ENCODE measurements around the gene BLMH. TPM values are rescaled to one million over a fixed set of nuclear protein-coding genes. Genes with fewer than 3 reads are reported as not detected.

The BLMH gene
- total and polyA plus RNA-seq, 4 donors: 4.2 to 17.5 (median 12.9) TPM

DNA sequence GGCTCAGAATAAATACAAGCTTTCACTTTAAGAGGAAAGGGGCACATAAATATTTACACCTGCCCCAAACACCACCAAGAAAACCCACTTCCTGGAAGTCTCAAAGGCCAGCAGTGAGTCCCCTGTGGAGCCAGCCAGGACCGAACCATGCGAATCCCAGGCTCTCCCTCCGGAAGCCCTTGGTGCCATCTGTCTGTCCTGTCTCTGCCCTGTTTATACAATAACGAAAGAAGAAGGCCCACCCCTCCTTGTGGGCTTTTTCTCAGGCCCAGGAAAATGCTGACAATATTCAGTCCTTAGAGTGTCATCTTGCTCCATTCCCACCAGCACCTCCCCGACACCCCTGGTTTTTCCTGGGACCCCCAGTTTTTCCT lies 52.7 kb downstream of the BLMH start:
- no peak for DNase-seq (ENCODE audit: low spot score)
- Histone ChIP-seq H3K36me3 (ENCODE audit: control insufficient read depth in 4 of 4, insufficient read depth in 3 of 4, low read depth in 1 of 4, low read length in 3 of 4) (no peaks in the 10 kb centered on the region), H3K4me3 (ENCODE audit: low read depth in 1 of 3, low read length in 3 of 3) (no peak overlapping the region), H3K9ac (ENCODE audit: low read depth in 1 of 2, low read length in 2 of 2) (no peak overlapping the region), H3K27me3 (ENCODE audit: control insufficient read depth in 4 of 4, insufficient read depth in 4 of 4, low read length in 3 of 4) (no peaks in the 10 kb centered on the region), H3K4me1 (ENCODE audit: control insufficient read depth in 4 of 4, insufficient read depth in 4 of 4, low read length in 3 of 4) (peaks cover 11 to 26% (median 23%) of the 10 kb centered on the region in 4 donors), H3K27ac (ENCODE audit: low read depth in 1 of 2, low read length in 2 of 2) (no peak overlapping the region), H3K9me3 (ENCODE audit: control insufficient read depth in 4 of 4, low read length in 3 of 4) (no peaks in the 10 kb centered on the region)
- WGBS: 84% methylated on average over 5 of the region's 5 CpGs
- TF ChIP-seq JUND (IDR thresholded peaks at IDR 0.05): no peak
- TF ChIP-seq, protein P1, sequence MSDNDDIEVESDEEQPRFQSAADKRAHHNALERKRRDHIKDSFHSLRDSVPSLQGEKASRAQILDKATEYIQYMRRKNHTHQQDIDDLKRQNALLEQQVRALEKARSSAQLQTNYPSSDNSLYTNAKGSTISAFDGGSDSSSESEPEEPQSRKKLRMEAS (IDR thresholded peaks at IDR 0.05): no peak
- no peak for TF ChIP-seq HNF4G (IDR thresholded peaks at IDR 0.05)
- TF ChIP-seq NR2F2 (IDR thresholded peaks at IDR 0.05): no peak
- no peak for TF ChIP-seq GABPA (IDR thresholded peaks at IDR 0.05 in 1 of 2, conservative IDR thresholded peaks at IDR 0.05 in 1 of 2)
- TF ChIP-seq, protein P2, sequence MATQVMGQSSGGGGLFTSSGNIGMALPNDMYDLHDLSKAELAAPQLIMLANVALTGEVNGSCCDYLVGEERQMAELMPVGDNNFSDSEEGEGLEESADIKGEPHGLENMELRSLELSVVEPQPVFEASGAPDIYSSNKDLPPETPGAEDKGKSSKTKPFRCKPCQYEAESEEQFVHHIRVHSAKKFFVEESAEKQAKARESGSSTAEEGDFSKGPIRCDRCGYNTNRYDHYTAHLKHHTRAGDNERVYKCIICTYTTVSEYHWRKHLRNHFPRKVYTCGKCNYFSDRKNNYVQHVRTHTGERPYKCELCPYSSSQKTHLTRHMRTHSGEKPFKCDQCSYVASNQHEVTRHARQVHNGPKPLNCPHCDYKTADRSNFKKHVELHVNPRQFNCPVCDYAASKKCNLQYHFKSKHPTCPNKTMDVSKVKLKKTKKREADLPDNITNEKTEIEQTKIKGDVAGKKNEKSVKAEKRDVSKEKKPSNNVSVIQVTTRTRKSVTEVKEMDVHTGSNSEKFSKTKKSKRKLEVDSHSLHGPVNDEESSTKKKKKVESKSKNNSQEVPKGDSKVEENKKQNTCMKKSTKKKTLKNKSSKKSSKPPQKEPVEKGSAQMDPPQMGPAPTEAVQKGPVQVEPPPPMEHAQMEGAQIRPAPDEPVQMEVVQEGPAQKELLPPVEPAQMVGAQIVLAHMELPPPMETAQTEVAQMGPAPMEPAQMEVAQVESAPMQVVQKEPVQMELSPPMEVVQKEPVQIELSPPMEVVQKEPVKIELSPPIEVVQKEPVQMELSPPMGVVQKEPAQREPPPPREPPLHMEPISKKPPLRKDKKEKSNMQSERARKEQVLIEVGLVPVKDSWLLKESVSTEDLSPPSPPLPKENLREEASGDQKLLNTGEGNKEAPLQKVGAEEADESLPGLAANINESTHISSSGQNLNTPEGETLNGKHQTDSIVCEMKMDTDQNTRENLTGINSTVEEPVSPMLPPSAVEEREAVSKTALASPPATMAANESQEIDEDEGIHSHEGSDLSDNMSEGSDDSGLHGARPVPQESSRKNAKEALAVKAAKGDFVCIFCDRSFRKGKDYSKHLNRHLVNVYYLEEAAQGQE (IDR thresholded peaks at IDR 0.05): no peak
- TF ChIP-seq EGR1 (IDR thresholded peaks at IDR 0.05; ENCODE audit: low read depth in 2 of 2): no peak

DNA sequence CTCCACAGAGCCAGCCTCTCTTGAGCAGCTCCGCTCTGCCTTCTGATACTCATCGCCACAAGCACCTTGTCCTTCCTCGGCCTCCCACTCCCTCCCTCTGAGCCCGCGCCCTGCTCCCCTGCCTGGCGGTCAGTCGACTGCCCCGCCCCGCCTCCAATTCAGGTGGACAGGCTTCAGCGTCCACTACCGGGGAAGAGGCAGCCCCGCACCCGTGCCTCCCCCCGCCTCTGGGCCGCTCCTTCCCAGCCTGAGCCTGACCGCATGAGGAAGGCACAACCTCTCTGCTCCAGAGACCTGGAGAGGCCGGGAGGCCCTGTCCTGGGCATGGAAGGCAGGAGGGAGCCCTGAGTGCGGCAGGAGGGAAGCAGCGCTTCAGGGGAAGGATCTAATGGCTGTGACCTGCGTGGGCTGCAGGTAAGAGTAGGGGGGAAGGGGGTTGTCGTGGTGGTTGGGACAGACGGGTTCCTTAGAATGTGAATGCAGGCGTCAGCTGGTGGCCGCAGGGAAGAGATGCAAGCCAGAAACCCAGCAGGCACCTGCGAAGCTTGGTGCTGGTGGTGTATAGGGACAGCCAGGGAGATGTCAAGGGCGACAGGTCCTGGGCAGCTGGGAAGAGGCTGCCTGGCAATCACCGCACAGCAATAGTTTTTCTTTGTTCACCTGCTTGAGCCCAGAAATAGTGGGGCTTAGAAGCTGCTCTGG lies 53.2 kb downstream of the BLMH start:
- Histone ChIP-seq H3K27ac (ENCODE audit: low read depth in 1 of 2, low read length in 2 of 2) (no peak overlapping the region), H3K27me3 (ENCODE audit: control insufficient read depth in 4 of 4, insufficient read depth in 4 of 4, low read length in 3 of 4) (no peaks in the 10 kb centered on the region), H3K9me3 (ENCODE audit: control insufficient read depth in 4 of 4, low read length in 3 of 4) (no peaks in the 10 kb centered on the region), H3K36me3 (ENCODE audit: control insufficient read depth in 4 of 4, insufficient read depth in 3 of 4, low read depth in 1 of 4, low read length in 3 of 4) (no peaks in the 10 kb centered on the region), H3K9ac (ENCODE audit: low read depth in 1 of 2, low read length in 2 of 2) (no peak overlapping the region), H3K4me3 (ENCODE audit: low read depth in 1 of 3, low read length in 3 of 3) (no peak overlapping the region), H3K4me1 (ENCODE audit: control insufficient read depth in 4 of 4, insufficient read depth in 4 of 4, low read length in 3 of 4) (peaks cover 11 to 23% (median 21%) of the 10 kb centered on the region in 4 donors)
- 64% methylated on average over 27 of the region's 27 CpGs for WGBS
- TF ChIP-seq RXRA (IDR thresholded peaks at IDR 0.05) (no peak), TAF1 (conservative IDR thresholded peaks at IDR 0.05) (no peak), SP1 (IDR thresholded peaks at IDR 0.05) (no peak)
- TF ChIP-seq, protein P3, sequence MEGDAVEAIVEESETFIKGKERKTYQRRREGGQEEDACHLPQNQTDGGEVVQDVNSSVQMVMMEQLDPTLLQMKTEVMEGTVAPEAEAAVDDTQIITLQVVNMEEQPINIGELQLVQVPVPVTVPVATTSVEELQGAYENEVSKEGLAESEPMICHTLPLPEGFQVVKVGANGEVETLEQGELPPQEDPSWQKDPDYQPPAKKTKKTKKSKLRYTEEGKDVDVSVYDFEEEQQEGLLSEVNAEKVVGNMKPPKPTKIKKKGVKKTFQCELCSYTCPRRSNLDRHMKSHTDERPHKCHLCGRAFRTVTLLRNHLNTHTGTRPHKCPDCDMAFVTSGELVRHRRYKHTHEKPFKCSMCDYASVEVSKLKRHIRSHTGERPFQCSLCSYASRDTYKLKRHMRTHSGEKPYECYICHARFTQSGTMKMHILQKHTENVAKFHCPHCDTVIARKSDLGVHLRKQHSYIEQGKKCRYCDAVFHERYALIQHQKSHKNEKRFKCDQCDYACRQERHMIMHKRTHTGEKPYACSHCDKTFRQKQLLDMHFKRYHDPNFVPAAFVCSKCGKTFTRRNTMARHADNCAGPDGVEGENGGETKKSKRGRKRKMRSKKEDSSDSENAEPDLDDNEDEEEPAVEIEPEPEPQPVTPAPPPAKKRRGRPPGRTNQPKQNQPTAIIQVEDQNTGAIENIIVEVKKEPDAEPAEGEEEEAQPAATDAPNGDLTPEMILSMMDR (IDR thresholded peaks at IDR 0.05; ENCODE audit: low read depth, low read length, missing input control): no peak
- TF ChIP-seq, protein P4, sequence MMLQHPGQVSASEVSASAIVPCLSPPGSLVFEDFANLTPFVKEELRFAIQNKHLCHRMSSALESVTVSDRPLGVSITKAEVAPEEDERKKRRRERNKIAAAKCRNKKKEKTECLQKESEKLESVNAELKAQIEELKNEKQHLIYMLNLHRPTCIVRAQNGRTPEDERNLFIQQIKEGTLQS (IDR thresholded peaks at IDR 0.05): no peak
- no peak for DNase-seq (ENCODE audit: low spot score)

GRCh38 chr17:30238003-30238344 lies 53.8 kb downstream of the BLMH start:
- WGBS: 48% methylated on average over 7 of the region's 7 CpGs
- Histone ChIP-seq H3K36me3 (ENCODE audit: control insufficient read depth in 4 of 4, insufficient read depth in 3 of 4, low read depth in 1 of 4, low read length in 3 of 4) (no peaks in the 10 kb centered on the region), H3K27ac (ENCODE audit: low read depth in 1 of 2, low read length in 2 of 2) (no peak overlapping the region), H3K4me3 (ENCODE audit: low read depth in 1 of 3, low read length in 3 of 3) (no peak overlapping the region), H3K4me1 (ENCODE audit: control insufficient read depth in 4 of 4, insufficient read depth in 4 of 4, low read length in 3 of 4) (peaks cover 11 to 18% (median 17%) of the 10 kb centered on the region in 4 donors), H3K9me3 (ENCODE audit: control insufficient read depth in 4 of 4, low read length in 3 of 4) (no peaks in the 10 kb centered on the region), H3K27me3 (ENCODE audit: control insufficient read depth in 4 of 4, insufficient read depth in 4 of 4, low read length in 3 of 4) (no peaks in the 10 kb centered on the region), H3K9ac (ENCODE audit: low read depth in 1 of 2, low read length in 2 of 2) (no peak overlapping the region)
- DNase-seq (ENCODE audit: low spot score): no peak
- TF ChIP-seq YY1 (IDR thresholded peaks at IDR 0.05): no peak
- no peak for TF ChIP-seq HNF4G (IDR thresholded peaks at IDR 0.05)
- TF ChIP-seq EGR1 (IDR thresholded peaks at IDR 0.05; ENCODE audit: low read depth in 2 of 2): no peak
- no peak for TF ChIP-seq TAF1 (conservative IDR thresholded peaks at IDR 0.05)
- no peak for TF ChIP-seq FOXA2 (IDR thresholded peaks at IDR 0.05)
- TF ChIP-seq NR2F2 (IDR thresholded peaks at IDR 0.05): no peak
- no peak for TF ChIP-seq GABPA (IDR thresholded peaks at IDR 0.05 in 1 of 2, conservative IDR thresholded peaks at IDR 0.05 in 1 of 2)
- TF ChIP-seq, protein P5, sequence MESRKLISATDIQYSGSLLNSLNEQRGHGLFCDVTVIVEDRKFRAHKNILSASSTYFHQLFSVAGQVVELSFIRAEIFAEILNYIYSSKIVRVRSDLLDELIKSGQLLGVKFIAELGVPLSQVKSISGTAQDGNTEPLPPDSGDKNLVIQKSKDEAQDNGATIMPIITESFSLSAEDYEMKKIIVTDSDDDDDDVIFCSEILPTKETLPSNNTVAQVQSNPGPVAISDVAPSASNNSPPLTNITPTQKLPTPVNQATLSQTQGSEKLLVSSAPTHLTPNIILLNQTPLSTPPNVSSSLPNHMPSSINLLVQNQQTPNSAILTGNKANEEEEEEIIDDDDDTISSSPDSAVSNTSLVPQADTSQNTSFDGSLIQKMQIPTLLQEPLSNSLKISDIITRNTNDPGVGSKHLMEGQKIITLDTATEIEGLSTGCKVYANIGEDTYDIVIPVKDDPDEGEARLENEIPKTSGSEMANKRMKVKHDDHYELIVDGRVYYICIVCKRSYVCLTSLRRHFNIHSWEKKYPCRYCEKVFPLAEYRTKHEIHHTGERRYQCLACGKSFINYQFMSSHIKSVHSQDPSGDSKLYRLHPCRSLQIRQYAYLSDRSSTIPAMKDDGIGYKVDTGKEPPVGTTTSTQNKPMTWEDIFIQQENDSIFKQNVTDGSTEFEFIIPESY (IDR thresholded peaks at IDR 0.05): no peak
- TF ChIP-seq, protein P1 (IDR thresholded peaks at IDR 0.05): no peak
